IMR-90 (cell line): ENCODE data around the gene PLEKHJ1. TPM values are rescaled to one million over a fixed set of nuclear protein-coding genes. Genes with fewer than 3 reads are reported as not detected.

ENCODE experiments used
- ATAC-seq: fragments of 200-7000 bp; cut with Tn5 transposase; 2 replicates; pipeline ENCODE4 v1.9.1; 2020; ENCODE audit warnings: low read depth, mild to moderate bottlenecking, moderate library complexity
- BruUV-seq: library from RNA; stranded (reverse); fragments of 400-500 nt; replicated peaks from 2 replicates; lab custom pipeline; 2021; lab: Mats Ljungman, UMichigan
- CTCF ChIA-PET: fragments of 300-600 bp; formaldehyde crosslinking; extraction: SDS; loops from one replicate; lab custom pipeline; 2021; ENCODE audit warnings: antibody characterized with exemption; lab: Yijun Ruan, JAX
- POLR2A ChIA-PET: fragments of 300-600 bp; sonication (Branson Sonifier 250); formaldehyde crosslinking; loops from one replicate; lab custom pipeline; 2022; ENCODE audit warnings: antibody characterized with exemption; ENCODE audit not compliant: unreplicated experiment; lab: Charles Lee
- DNase-seq: peaks from one replicate; pipeline ENCODE4 v3.0.0; 2013
- H2AFZ ChIP-seq: replicated peaks from 2 replicates; pipeline ENCODE3; 2013; ENCODE audit warnings: low read length, mild to moderate bottlenecking; ENCODE audit not compliant: poor library complexity
- H2AK5ac ChIP-seq: 2 replicates; pipeline ENCODE4 v1.6.1; 2013; ENCODE audit warnings: low read depth, low read length, inconsistent platforms
- H2AK9ac ChIP-seq: replicated peaks from 2 replicates; pipeline ENCODE3; 2013; ENCODE audit warnings: mild to moderate bottlenecking, low read depth, low read length, moderate library complexity; ENCODE audit not compliant: poor library complexity
- H2BK120ac ChIP-seq: 2 replicates; pipeline ENCODE4 v1.6.1; 2013; ENCODE audit warnings: low read depth, low read length, inconsistent platforms
- H2BK15ac ChIP-seq: 3 replicates; pipeline ENCODE4 v1.6.1; 2013; ENCODE audit warnings: low read depth, low read length, inconsistent platforms
- H2BK20ac ChIP-seq: 2 replicates; pipeline ENCODE4 v1.6.1; 2013; ENCODE audit warnings: low read depth, mild to moderate bottlenecking, inconsistent platforms, low read length, moderate library complexity
- H2BK5ac ChIP-seq: 2 replicates; pipeline ENCODE4 v1.6.1; 2013; ENCODE audit warnings: mild to moderate bottlenecking, low read depth, low read length, inconsistent platforms; ENCODE audit not compliant: poor library complexity, severe bottlenecking
- H3K14ac ChIP-seq: replicated peaks from 2 replicates; pipeline ENCODE4 v1.6.1; 2013; ENCODE audit warnings: low read depth, low read length, inconsistent platforms
- H3K18ac ChIP-seq: 2 replicates; pipeline ENCODE4 v1.6.1; 2013; ENCODE audit warnings: low read depth, low read length, control low read depth
- H3K23ac ChIP-seq: 2 replicates; pipeline ENCODE4 v1.6.1; 2013; ENCODE audit warnings: low read depth, low read length, inconsistent platforms
- H3K27ac ChIP-seq: 2 replicates; pipeline ENCODE4 v1.5.1; 2013; ENCODE audit warnings: mild to moderate bottlenecking, control low read depth, low read length; ENCODE audit not compliant: insufficient read depth
- H3K27me3 ChIP-seq: 2 replicates; pipeline ENCODE4 v1.6.1; 2013; ENCODE audit warnings: low read length; ENCODE audit not compliant: control insufficient read depth, insufficient read depth
- H3K36me3 ChIP-seq: 2 replicates; pipeline ENCODE4 v1.6.1; 2013; ENCODE audit warnings: low read length, mixed read lengths; ENCODE audit not compliant: control insufficient read depth, insufficient read depth
- H3K4ac ChIP-seq: 2 replicates; pipeline ENCODE4 v1.6.1; 2013; ENCODE audit warnings: low read depth, low read length, inconsistent platforms
- H3K4me1 ChIP-seq: 2 replicates; pipeline ENCODE4 v1.6.1; 2013; ENCODE audit warnings: low read length, mixed read lengths; ENCODE audit not compliant: control insufficient read depth, insufficient read depth
- H3K4me2 ChIP-seq: 2 replicates; pipeline ENCODE4 v1.6.1; 2013; ENCODE audit warnings: low read depth, mild to moderate bottlenecking, control low read depth, low read length, moderate library complexity
- H3K4me3 ChIP-seq: 2 replicates; pipeline ENCODE4 v1.5.1; 2013; ENCODE audit warnings: low read depth, mild to moderate bottlenecking, control low read depth, low read length, moderate library complexity; ENCODE audit not compliant: insufficient read depth
- H3K56ac ChIP-seq: 2 replicates; pipeline ENCODE4 v1.6.1; 2013; ENCODE audit warnings: low read length, inconsistent platforms; ENCODE audit not compliant: insufficient read depth; ENCODE audit errors: extremely low read depth
- H3K79me1 ChIP-seq, 2 experiments: 2 replicates each; pipeline ENCODE4 v1.6.1; 2013; ENCODE audit warnings: low read length in 2 of 2, inconsistent platforms in 1 of 2, low read depth in 1 of 2
- H3K9ac ChIP-seq: 2 replicates; pipeline ENCODE4 v1.6.1; 2013; ENCODE audit warnings: low read depth, low read length, control low read depth
- H3K9me1 ChIP-seq: 2 replicates; pipeline ENCODE4 v1.6.1; 2013; ENCODE audit warnings: low read length, inconsistent platforms; ENCODE audit not compliant: insufficient read depth
- H3K9me3 ChIP-seq: 2 replicates; pipeline ENCODE4 v1.6.1; 2013; ENCODE audit warnings: low read length; ENCODE audit not compliant: control insufficient read depth, insufficient read depth
- H4K20me1 ChIP-seq: 2 replicates; pipeline ENCODE4 v1.6.1; 2013; ENCODE audit warnings: low read length, inconsistent platforms; ENCODE audit not compliant: insufficient read depth
- H4K5ac ChIP-seq: 2 replicates; pipeline ENCODE4 v1.6.1; 2013; ENCODE audit warnings: mild to moderate bottlenecking, low read depth, low read length, control low read depth
- H4K8ac ChIP-seq, 2 experiments: 2 replicates each; pipeline ENCODE4 v1.6.1; 2013; ENCODE audit warnings: low read depth in 2 of 2, low read length in 2 of 2, control low read depth in 1 of 2, inconsistent platforms in 1 of 2
- H4K91ac ChIP-seq: 2 replicates; pipeline ENCODE4 v1.6.1; 2013; ENCODE audit warnings: low read depth, low read length, inconsistent platforms; ENCODE audit not compliant: insufficient read depth
- CEBPB ChIP-seq: IDR thresholded peaks from 2 replicates; pipeline ENCODE4 v1.6.1; 2012; ENCODE audit warnings: low read depth, low read length, improper control_type of control experiment
- ELK1 ChIP-seq: fragments of 150-350 bp; IDR thresholded peaks from 2 replicates; pipeline ENCODE4 v1.6.1; 2016; ENCODE audit warnings: low read depth, mild to moderate bottlenecking, low read length, moderate library complexity, borderline replicate concordance
- NFE2L2 ChIP-seq: fragments of 150-350 bp; IDR thresholded peaks from 2 replicates; pipeline ENCODE4 v1.6.1; 2016; ENCODE audit warnings: low read depth, mild to moderate bottlenecking, low read length
- WGBS, 2 experiments: methylation state at CpG; one replicate each; pipeline versions ENCODE4 v1.1.5 to v1.1.7; 2013; ENCODE audit warnings: missing lambda C conversion rate in 2 of 2; ENCODE audit not compliant: insufficient read length in 1 of 2; ENCODE audit errors: extremely low coverage in 2 of 2; 5-methylcytosine and 5-hydroxymethylcytosine counted together
- dilution Hi-C: fragments of 300-500 bp; cut with HindIII; formaldehyde crosslinking; loops from one replicate; pipeline ENCODE4 v1.14.3; 2018; ENCODE audit warnings: low sequenced_read_pairs; ENCODE audit not compliant: unreplicated experiment
- in situ Hi-C: fragments of 300-500 bp; cut with MboI; formaldehyde crosslinking; loops from 3 replicates; pipeline ENCODE4 v1.14.3; 2019; ENCODE audit warnings: low sequenced_read_pairs, inconsistent platforms, mixed read lengths
- intact Hi-C: fragments of 100-400 bp; cut with micrococcal nuclease; formaldehyde crosslinking; loops from 2 replicates; pipeline ENCODE4 v1.10.0; 2022
- polyA plus RNA-seq, 3 experiments: library from polyadenylated mRNA; depleted of rRNA; stranded (reverse); fragments of >200 nt; gene quantifications; 2 replicates each; pipeline ENCODE4 v1.2.3, GENCODE V29; 2012; ENCODE audit warnings: low replicate concordance in 1 of 3
- total RNA-seq: library from RNA; depleted of rRNA; stranded (reverse); fragments of >200 nt; gene quantifications from 2 replicates; pipeline ENCODE4 v1.2.3, GENCODE V29; 2012

Gene PLEKHJ1
- total and polyA plus RNA-seq, 2 of the 4 experiments (the other 2 are of a cell fraction) = 31.7 to 62.8 TPM

GRCh38 chr19:2259336-2259735, 23.2 kb upstream of the PLEKHJ1 start:
- H4K91ac ChIP-seq = no peak overlapping the region
- H2AK5ac ChIP-seq = no peak overlapping the region
- peak overlapping the region; percentile 76 for H2AFZ ChIP-seq
- ATAC-seq (peak; percentile 67), DNase-seq (peak; percentile 54)
- H2AK9ac ChIP-seq = peak overlapping the region; percentile 3
- in situ Hi-C loops = no loop called here
- H3K4ac ChIP-seq = no peak overlapping the region
- H3K79me1 ChIP-seq = no peaks in the 10 kb centered on the region
- no peak overlapping the region for H3K27ac ChIP-seq
- CTCF ChIA-PET = no interaction called here
- no peak overlapping the region for H4K8ac ChIP-seq
- H4K5ac ChIP-seq = no peak overlapping the region
- H3K4me1 ChIP-seq = no peaks in the 10 kb centered on the region
- no peaks in the 10 kb centered on the region; the same call in 1 of the 2 replicates for H3K27me3 ChIP-seq
- H2BK15ac ChIP-seq = no peak overlapping the region
- H2BK20ac ChIP-seq = no peak overlapping the region
- intact Hi-C loops = no loop called here
- no peak overlapping the region for H3K56ac ChIP-seq
- peak overlapping the region; percentile 68; the same call in 1 of the 2 replicates for H3K14ac ChIP-seq
- H3K36me3 ChIP-seq = no peaks in the 10 kb centered on the region
- H3K9ac ChIP-seq = no peak overlapping the region
- no peak overlapping the region for H2BK120ac ChIP-seq
- no peak overlapping the region for H2BK5ac ChIP-seq
- POLR2A ChIA-PET = interaction anchor here (0.9 to 1.0 kb wide), 2 partner anchors 10 to 12 kb away, joined by 3 to 4 read pairs; no protein-coding TSS in a partner anchor
- no peak overlapping the region for H3K18ac ChIP-seq
- 67% methylated on average over 5 of the region's 5 CpGs; no CpG with 5 or more reads in 1 of the 2 experiments for WGBS, 2 experiments
- H3K4me2 ChIP-seq = no peak overlapping the region
- peak; percentile 77 for TF ChIP-seq CEBPB
- TF ChIP-seq NFE2L2 = peak; percentile 66; the same call in 1 of the 2 replicates
- no peak for TF ChIP-seq ELK1
- H3K4me3 ChIP-seq = no peak overlapping the region
- no peaks in the 10 kb centered on the region for H3K9me3 ChIP-seq
- H3K9me1 ChIP-seq = no peaks in the 10 kb centered on the region
- no TSS peak for BruUV-seq
- no peak overlapping the region for H3K23ac ChIP-seq
- no peaks in the 10 kb centered on the region for H4K20me1 ChIP-seq
- dilution Hi-C loops = no loop called here
